ENCODE results near the gene FAM228B.

FAM228B gene

DNA sequence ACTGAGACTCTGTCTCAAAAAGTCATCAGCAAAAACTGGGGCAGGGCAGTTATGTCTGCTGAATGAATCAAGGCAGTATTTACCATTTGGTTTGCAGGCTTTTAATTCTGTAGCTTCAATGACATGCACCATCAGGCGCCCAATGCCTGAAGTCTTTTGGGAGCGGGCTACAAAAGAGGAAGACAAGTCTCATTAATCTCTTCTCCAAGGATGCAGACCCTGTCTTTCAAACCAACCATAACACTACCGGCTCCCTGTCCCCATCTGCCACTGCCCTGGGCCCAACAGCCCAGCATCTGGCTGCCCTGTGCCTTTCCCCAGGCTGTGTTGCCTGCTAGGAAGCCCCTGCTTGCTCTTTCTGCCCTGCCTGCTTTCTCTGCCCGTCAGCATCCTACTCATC lies 81.9 kb downstream of the FAM228B start:
- DNase-seq, result no peak

DNA sequence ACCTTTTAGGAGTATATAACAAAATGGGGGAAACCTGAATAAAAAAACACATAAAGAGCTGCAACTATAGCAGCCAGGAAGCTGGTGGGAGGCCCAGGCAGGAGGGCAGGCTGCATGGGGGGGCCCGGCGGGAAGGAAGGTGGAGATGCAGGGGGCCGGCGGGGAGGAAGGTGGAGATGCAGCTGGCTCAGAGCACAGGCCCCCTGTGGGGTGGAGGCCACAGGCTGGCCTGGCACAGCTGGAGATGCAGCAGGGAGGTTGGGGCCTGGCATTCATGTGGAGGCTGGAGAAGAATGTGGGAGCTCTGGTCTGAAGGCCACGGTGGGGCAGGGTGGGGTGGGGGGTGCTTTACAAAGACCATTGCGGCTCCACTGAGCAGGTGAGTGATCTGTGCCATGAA lies 83.0 kb downstream of the FAM228B start:
- no peak for DNase-seq

DNA sequence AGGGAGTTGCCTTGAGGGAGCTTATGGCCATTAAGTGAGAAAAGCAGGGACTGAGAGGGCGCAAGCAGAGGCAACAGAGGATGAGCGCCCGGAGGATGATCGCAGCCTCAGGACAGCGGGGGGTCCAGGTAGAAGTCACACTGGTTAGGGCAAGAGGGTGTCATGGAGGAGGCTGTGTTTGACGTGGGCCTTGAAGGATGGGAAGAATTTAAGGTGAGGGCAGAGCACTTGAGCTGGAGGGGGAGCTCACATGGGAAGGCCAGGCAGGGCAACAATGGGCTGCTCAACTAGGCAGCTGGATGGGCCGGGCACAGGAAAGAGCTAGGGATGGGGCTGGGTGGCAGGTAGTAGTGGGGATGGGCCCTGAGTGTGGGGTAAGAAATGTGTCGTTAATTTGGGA lies 83.4 kb downstream of the FAM228B start:
- no peak for DNase-seq

DNA sequence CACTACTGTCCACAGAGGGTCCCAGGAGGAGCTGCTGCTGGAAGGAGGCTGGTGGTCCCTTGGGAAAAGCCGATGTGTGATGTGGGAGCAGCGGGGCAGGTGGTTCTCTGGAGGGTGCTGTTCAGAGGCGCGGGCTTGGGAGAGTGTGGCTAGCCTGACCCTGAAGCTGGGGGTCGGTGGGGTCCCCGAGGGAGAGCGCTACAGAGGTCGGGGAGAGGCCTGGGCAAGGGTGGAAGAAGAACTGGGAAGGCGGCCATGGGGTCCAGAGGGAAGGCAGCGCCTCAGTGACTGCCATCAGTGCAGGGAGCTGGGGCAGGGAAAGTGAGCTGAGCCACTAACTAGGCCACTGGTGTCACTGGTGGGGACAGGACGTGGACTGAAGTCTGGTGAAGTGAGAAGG lies 84.1 kb downstream of the FAM228B start:
- DNase-seq, result no peak

- no peak for DNase-seq
Measured at GRCh38 chr2:24208490-24208889, 85.2 kb downstream of the FAM228B start.

- DNase-seq, result no peak
Measured at GRCh38 chr2:24209389-24210105, 86.3 kb downstream of the FAM228B start.

GRCh38 chr2:24210106-24210455 lies 86.8 kb downstream of the FAM228B start:
- DNase-seq, result no peak

DNA sequence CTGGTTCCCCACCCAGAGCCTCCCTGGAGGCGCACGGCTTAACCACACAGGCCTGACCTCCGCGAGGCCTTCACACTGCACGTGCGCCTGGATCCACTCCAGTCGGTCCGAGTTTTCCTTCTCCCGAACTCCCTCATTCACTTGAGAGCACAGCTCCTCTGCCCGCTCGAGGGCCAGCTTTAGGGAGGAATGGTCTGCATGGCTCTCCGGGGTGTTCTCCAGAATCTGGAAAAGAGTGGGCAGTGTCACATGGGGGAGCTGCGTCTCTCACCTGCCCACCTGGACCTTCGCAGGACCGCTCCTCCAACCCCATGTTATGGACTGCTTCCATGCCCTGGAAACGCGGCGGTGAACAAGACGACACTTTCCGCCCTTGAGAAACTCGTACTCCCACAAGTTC lies 87.5 kb downstream of the FAM228B start:
- DNase-seq, result no peak

GRCh38 chr2:24211408-24211807 lies 88.1 kb downstream of the FAM228B start:
- DNase-seq, result no peak

DNA sequence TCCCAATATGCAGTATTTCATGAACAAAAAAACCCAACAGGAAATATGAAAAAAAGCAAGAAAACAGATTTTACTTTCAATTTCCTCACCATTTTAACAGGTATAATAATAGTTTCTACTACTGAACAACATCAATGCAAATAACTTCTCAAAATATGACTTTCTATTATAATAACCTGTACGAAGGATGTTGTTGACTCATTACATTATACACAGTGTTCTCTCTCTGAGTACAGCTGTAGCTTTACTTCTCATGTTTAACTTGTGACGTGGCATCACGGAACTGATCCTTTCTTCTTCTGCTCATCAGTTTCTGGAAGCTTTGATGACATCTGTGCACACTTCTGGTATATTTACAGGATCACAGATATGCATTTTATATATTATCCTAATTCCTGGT lies 91.6 kb downstream of the FAM228B start:
- DNase-seq, result no peak

Data from fibroblast of skin of abdomen (primary cell).